ENCODE data around the gene DCPS.

- TF ChIP-seq, protein P1, sequence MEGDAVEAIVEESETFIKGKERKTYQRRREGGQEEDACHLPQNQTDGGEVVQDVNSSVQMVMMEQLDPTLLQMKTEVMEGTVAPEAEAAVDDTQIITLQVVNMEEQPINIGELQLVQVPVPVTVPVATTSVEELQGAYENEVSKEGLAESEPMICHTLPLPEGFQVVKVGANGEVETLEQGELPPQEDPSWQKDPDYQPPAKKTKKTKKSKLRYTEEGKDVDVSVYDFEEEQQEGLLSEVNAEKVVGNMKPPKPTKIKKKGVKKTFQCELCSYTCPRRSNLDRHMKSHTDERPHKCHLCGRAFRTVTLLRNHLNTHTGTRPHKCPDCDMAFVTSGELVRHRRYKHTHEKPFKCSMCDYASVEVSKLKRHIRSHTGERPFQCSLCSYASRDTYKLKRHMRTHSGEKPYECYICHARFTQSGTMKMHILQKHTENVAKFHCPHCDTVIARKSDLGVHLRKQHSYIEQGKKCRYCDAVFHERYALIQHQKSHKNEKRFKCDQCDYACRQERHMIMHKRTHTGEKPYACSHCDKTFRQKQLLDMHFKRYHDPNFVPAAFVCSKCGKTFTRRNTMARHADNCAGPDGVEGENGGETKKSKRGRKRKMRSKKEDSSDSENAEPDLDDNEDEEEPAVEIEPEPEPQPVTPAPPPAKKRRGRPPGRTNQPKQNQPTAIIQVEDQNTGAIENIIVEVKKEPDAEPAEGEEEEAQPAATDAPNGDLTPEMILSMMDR (IDR thresholded peaks at IDR 0.05): no peak
- no peak for TF ChIP-seq POLR2A (IDR thresholded peaks at IDR 0.05)
These were observed 82.3 kb downstream of the DCPS start for GRCh38 chr11:126385991-126386728.
